H9 (cell line): ENCODE results near the gene ADIPOR1. TPM values are rescaled to one million over a fixed set of nuclear protein-coding genes. Genes with fewer than 3 reads are reported as not detected.

ENCODE experiments used
- DNase-seq: peaks from one replicate; pipeline ENCODE4 v3.0.0-alpha.2; 2017
- H2AFZ ChIP-seq: one replicate; pipeline ENCODE4 v1.6.1; 2013; ENCODE audit warnings: mild to moderate bottlenecking, low read length, control low read depth, moderate library complexity
- H2AK5ac ChIP-seq: 2 replicates; pipeline ENCODE4 v1.6.1; 2013; ENCODE audit warnings: low read length, control low read depth, mixed read lengths; ENCODE audit not compliant: insufficient read length
- H2BK120ac ChIP-seq: one replicate; pipeline ENCODE4 v1.6.1; 2013; ENCODE audit warnings: low read depth, mild to moderate bottlenecking, low read length, control low read depth, inconsistent platforms; ENCODE audit not compliant: poor library complexity, severe bottlenecking
- H2BK12ac ChIP-seq: 2 replicates; pipeline ENCODE4 v1.6.1; 2013; ENCODE audit warnings: low read length, control low read depth, mixed read lengths, low read depth; ENCODE audit not compliant: insufficient read length
- H2BK15ac ChIP-seq: 2 replicates; pipeline ENCODE4 v1.6.1; 2013; ENCODE audit warnings: low read depth, low read length, control low read depth
- H2BK20ac ChIP-seq: one replicate; pipeline ENCODE4 v1.6.1; 2013; ENCODE audit warnings: low read depth, mild to moderate bottlenecking, low read length, control low read depth, inconsistent platforms; ENCODE audit not compliant: poor library complexity, severe bottlenecking
- H2BK5ac ChIP-seq: 2 replicates; pipeline ENCODE4 v1.6.1; 2013; ENCODE audit warnings: low read length, control low read depth, mixed read lengths; ENCODE audit not compliant: insufficient read length
- H3K14ac ChIP-seq: 2 replicates; pipeline ENCODE4 v1.6.1; 2013; ENCODE audit warnings: low read length, control low read depth; ENCODE audit not compliant: insufficient read depth
- H3K18ac ChIP-seq: 2 replicates; pipeline ENCODE4 v1.6.1; 2013; ENCODE audit warnings: low read depth, mild to moderate bottlenecking, mixed read lengths, low read length, control low read depth; ENCODE audit not compliant: insufficient read length
- H3K23ac ChIP-seq: 2 replicates; pipeline ENCODE4 v1.6.1; 2013; ENCODE audit warnings: low read length, control low read depth, mixed read lengths, low read depth; ENCODE audit not compliant: insufficient read length
- H3K23me2 ChIP-seq: 2 replicates; pipeline ENCODE4 v1.6.1; 2013; ENCODE audit warnings: low read depth, mild to moderate bottlenecking, mixed read lengths, low read length, control low read depth; ENCODE audit not compliant: insufficient read length, poor library complexity, severe bottlenecking
- H3K27ac ChIP-seq: 2 replicates; pipeline ENCODE4 v1.5.1; 2013; ENCODE audit warnings: low read length, control low read depth, mixed read lengths, low read depth; ENCODE audit not compliant: insufficient read length
- H3K27me3 ChIP-seq: 2 replicates; pipeline ENCODE4 v1.6.1; 2013; ENCODE audit warnings: low read length, control low read depth, inconsistent platforms; ENCODE audit not compliant: insufficient read depth
- H3K4ac ChIP-seq: 2 replicates; pipeline ENCODE4 v1.6.1; 2013; ENCODE audit warnings: low read depth, mild to moderate bottlenecking, control low read depth, inconsistent platforms, low read length, moderate library complexity
- H3K4me1 ChIP-seq: 2 replicates; pipeline ENCODE4 v1.6.1; 2013; ENCODE audit warnings: low read length, control low read depth, inconsistent platforms; ENCODE audit not compliant: insufficient read depth
- H3K4me2 ChIP-seq: 2 replicates; pipeline ENCODE4 v1.6.1; 2013; ENCODE audit warnings: low read length, control low read depth, mixed read lengths; ENCODE audit not compliant: insufficient read length, insufficient read depth
- H3K56ac ChIP-seq: 2 replicates; pipeline ENCODE4 v1.6.1; 2013; ENCODE audit warnings: low read depth, mild to moderate bottlenecking, mixed read lengths, low read length, control low read depth; ENCODE audit not compliant: insufficient read length
- H3K79me1 ChIP-seq: 2 replicates; pipeline ENCODE4 v1.6.1; 2013; ENCODE audit warnings: low read depth, mild to moderate bottlenecking, moderate library complexity, low read length, control low read depth, inconsistent platforms; ENCODE audit not compliant: insufficient read depth, poor library complexity, severe bottlenecking
- H3K79me2 ChIP-seq: 2 replicates; pipeline ENCODE4 v1.6.1; 2013; ENCODE audit warnings: low read length, control low read depth, inconsistent platforms; ENCODE audit not compliant: insufficient read depth
- H3K9ac ChIP-seq: 2 replicates; pipeline ENCODE4 v1.6.1; 2013; ENCODE audit warnings: low read length, control low read depth, mixed read lengths; ENCODE audit not compliant: insufficient read length; ENCODE audit errors: extremely low read depth
- H3K9me3 ChIP-seq: one replicate; pipeline ENCODE4 v1.6.1; 2013; ENCODE audit warnings: low read depth, low read length, inconsistent platforms; ENCODE audit not compliant: control insufficient read depth
- H3T11ph ChIP-seq: one replicate; pipeline ENCODE4 v1.6.1; 2013; ENCODE audit warnings: mild to moderate bottlenecking, low read length, control low read depth, inconsistent platforms
- H4K20me1 ChIP-seq: one replicate; pipeline ENCODE4 v1.6.1; 2013; ENCODE audit not compliant: control insufficient read depth, insufficient read length, insufficient read depth
- H4K5ac ChIP-seq: 2 replicates; pipeline ENCODE4 v1.6.1; 2013; ENCODE audit warnings: low read depth, mild to moderate bottlenecking, mixed read lengths, low read length, control low read depth; ENCODE audit not compliant: insufficient read length
- H4K8ac ChIP-seq: replicated peaks from 2 replicates; pipeline ENCODE4 v1.6.1; 2013; ENCODE audit warnings: low read length, control low read depth, mixed read lengths, low read depth; ENCODE audit not compliant: insufficient read length
- H4K91ac ChIP-seq: 2 replicates; pipeline ENCODE4 v1.6.1; 2013; ENCODE audit warnings: low read depth, mild to moderate bottlenecking, moderate library complexity, mixed read lengths, low read length, control low read depth; ENCODE audit not compliant: insufficient read length
- H3K27ac Mint-ChIP-seq, 3 experiments: 2 replicates in 2 of 3; 3 replicates in 1 of 3; pipeline ENCODE4 v1.8.0; 2020 to 2021; ENCODE audit warnings: mixed read lengths in 3 of 3, mild to moderate bottlenecking in 1 of 3, moderate library complexity in 1 of 3
- H3K27me3 Mint-ChIP-seq: 2 replicates; pipeline ENCODE4 v1.8.0; 2021; ENCODE audit warnings: low read depth, mild to moderate bottlenecking, moderate library complexity, mixed read lengths
- H3K36me3 Mint-ChIP-seq, 3 experiments: 2 replicates in 2 of 3; 3 replicates in 1 of 3; pipeline ENCODE4 v1.8.0; 2020 to 2021; ENCODE audit warnings: low read depth in 3 of 3, mixed read lengths in 3 of 3; ENCODE audit not compliant: insufficient read depth in 1 of 3
- H3K4me1 Mint-ChIP-seq, 2 experiments: 2 replicates each; pipeline ENCODE4 v1.8.0; 2020; ENCODE audit warnings: mixed read lengths in 2 of 2
- H3K4me3 Mint-ChIP-seq, 2 experiments: 2 replicates in 1 of 2; 3 replicates in 1 of 2; pipeline ENCODE4 v1.8.0; 2020 to 2021; ENCODE audit warnings: mild to moderate bottlenecking in 2 of 2, mixed read lengths in 2 of 2, moderate library complexity in 1 of 2
- H3K9me3 Mint-ChIP-seq, 2 experiments: 2 replicates in 1 of 2; 3 replicates in 1 of 2; pipeline ENCODE4 v1.8.0; 2020; ENCODE audit warnings: mild to moderate bottlenecking in 2 of 2, mixed read lengths in 2 of 2, moderate library complexity in 1 of 2
- CTCF ChIP-seq: fragments of 200-600 bp; sonication (generic); conservative IDR thresholded peaks from 3 replicates; pipeline ENCODE4 v1.8.0; 2021; ENCODE audit warnings: antibody characterized with exemption, mild to moderate bottlenecking
- WGBS: extraction: QIAGEN DNeasy Blood & Tissue Kit; methylation state at CpG from one replicate; pipeline ENCODE4 v1.1.7; 2013; ENCODE audit warnings: missing lambda C conversion rate, low lambda C conversion rate, mixed read lengths; ENCODE audit not compliant: insufficient read length; ENCODE audit errors: extremely low coverage; 5-methylcytosine and 5-hydroxymethylcytosine counted together
- total RNA-seq: library from RNA; stranded (reverse); gene quantifications from 2 replicates; pipeline ENCODE4 v1.2.1, GENCODE V29; 2021

Gene ADIPOR1
- total RNA-seq, 1 experiment from 2014 or later, result 65.0 TPM

DNA sequence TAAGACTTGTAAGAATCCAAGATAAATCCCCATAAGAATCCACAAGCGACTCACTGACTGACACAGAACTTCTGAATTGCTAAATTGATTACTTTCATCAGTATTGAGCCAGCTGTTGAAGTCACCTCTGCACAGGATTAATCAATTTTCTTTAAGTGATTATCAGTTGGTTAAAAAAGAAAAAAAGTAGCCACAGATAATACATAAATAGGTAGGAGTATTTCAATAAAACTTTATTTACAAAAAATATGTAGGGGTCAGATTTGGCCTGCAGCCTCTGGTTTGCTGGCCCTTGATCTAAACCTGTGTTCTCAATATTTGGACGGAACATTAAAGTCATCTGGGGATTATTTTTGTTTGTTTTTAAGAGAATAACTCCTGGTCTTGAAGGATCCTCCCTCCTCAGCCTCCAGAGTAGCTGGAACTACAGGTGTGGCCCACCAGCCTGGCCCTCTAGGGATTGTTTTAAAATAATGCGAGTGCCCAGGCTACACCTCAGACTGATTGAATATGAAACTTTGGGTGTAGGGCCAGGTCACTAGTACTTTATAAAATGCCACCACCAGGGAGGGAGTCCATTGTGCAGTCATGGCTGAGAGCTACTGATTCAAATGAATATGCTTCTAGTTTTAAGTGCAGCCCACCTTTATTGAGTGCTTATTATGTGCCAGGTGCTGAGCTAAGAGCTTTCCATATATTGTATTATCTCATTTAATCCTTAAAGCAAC, 42.3 kb upstream of the ADIPOR1 start:
- Mint-ChIP-seq H3K4me3 (no peak overlapping the region), H3K27me3 (peaks cover 3% of the 10 kb centered on the region; the same call in 1 of the 2 replicates), H3K27ac (peak overlapping the region in 1 of 3 experiments; percentile 15; a peak in 1 of 7 replicates), H3K4me1 (peaks cover 13 to 21% of the 10 kb centered on the region in 2 experiments), H3K9me3 (no peaks in the 10 kb centered on the region), H3K36me3 (no peaks in the 10 kb centered on the region)
- Histone ChIP-seq H2BK15ac (no peak overlapping the region), H2AK5ac (no peak overlapping the region), H3K79me1 (no peaks in the 10 kb centered on the region), H3K4me2 (no peak overlapping the region), H2BK120ac (no peak overlapping the region), H3K14ac (no peak overlapping the region), H2AFZ (no peak overlapping the region), H3K18ac (no peak overlapping the region), H4K91ac (no peak overlapping the region), H3K23ac (no peak overlapping the region), H3K56ac (no peak overlapping the region), H3K9ac (no peak overlapping the region), H4K8ac (no peak overlapping the region), H4K20me1 (no peaks in the 10 kb centered on the region), H3K27ac (no peak overlapping the region), H3K23me2 (peaks cover 3% of the 10 kb centered on the region), H3K4me1 (no peaks in the 10 kb centered on the region; the same call in 1 of the 2 replicates), H3K9me3 (no peaks in the 10 kb centered on the region), H3K27me3 (no peaks in the 10 kb centered on the region), H3T11ph (no peak overlapping the region), H3K4ac (no peak overlapping the region), H2BK20ac (no peak overlapping the region), H4K5ac (no peak overlapping the region), H3K79me2 (no peaks in the 10 kb centered on the region), H2BK5ac (no peak overlapping the region), H2BK12ac (no peak overlapping the region)
- no peak for TF ChIP-seq CTCF
- no CpG with 5 or more reads among the region's 3 CpGs for WGBS
- no peak for DNase-seq
